IPS-NIHi7 (cell line): ENCODE measurements around the gene HPCAL1.

Source experiments
- DNase-seq: peaks from one replicate; pipeline ENCODE4 v3.0.0; 2012; ENCODE audit warnings: mixed read lengths; ENCODE audit errors: extremely low spot score

Gene HPCAL1

GRCh38 chr2:10424916-10425505, 122.3 kb downstream of the HPCAL1 start:
- DNase-seq: no peak

GRCh38 chr2:10425699-10426098, 123.0 kb downstream of the HPCAL1 start:
- DNase-seq: no peak

- DNase-seq: no peak
Measured at GRCh38 chr2:10426726-10427617, 124.3 kb downstream of the HPCAL1 start.

GRCh38 chr2:10427618-10427949, 124.9 kb downstream of the HPCAL1 start:
- no peak for DNase-seq

- no peak for DNase-seq
Measured at GRCh38 chr2:10428355-10428754, 125.7 kb downstream of the HPCAL1 start.

GRCh38 chr2:10428924-10429323, 126.2 kb downstream of the HPCAL1 start:
- no peak for DNase-seq

GRCh38 chr2:10430886-10431622, 128.3 kb downstream of the HPCAL1 start:
- no peak for DNase-seq

- DNase-seq: no peak
Measured at GRCh38 chr2:10431797-10432196, 129.1 kb downstream of the HPCAL1 start.

GRCh38 chr2:10432311-10433181, 129.8 kb downstream of the HPCAL1 start:
- DNase-seq: peak; percentile 61

GRCh38 chr2:10433264-10433946, 130.7 kb downstream of the HPCAL1 start:
- DNase-seq: no peak

GRCh38 chr2:10433947-10434885, 131.5 kb downstream of the HPCAL1 start:
- no peak for DNase-seq

- DNase-seq: peak; percentile 87
Measured at GRCh38 chr2:10434886-10435819, 132.4 kb downstream of the HPCAL1 start.

GRCh38 chr2:10435820-10436204, 133.1 kb downstream of the HPCAL1 start:
- DNase-seq: no peak

GRCh38 chr2:10436583-10437110, 133.9 kb downstream of the HPCAL1 start:
- no peak for DNase-seq

GRCh38 chr2:10437806-10438205, 135.1 kb downstream of the HPCAL1 start:
- no peak for DNase-seq

- DNase-seq: no peak
Measured at GRCh38 chr2:10438688-10439087, 136.0 kb downstream of the HPCAL1 start.

GRCh38 chr2:10439185-10439879, 136.6 kb downstream of the HPCAL1 start:
- DNase-seq: no peak

- no peak for DNase-seq
Measured at GRCh38 chr2:10439971-10440370, 137.3 kb downstream of the HPCAL1 start.
